ENCODE results near the gene CREB1.

Gene CREB1

DNA sequence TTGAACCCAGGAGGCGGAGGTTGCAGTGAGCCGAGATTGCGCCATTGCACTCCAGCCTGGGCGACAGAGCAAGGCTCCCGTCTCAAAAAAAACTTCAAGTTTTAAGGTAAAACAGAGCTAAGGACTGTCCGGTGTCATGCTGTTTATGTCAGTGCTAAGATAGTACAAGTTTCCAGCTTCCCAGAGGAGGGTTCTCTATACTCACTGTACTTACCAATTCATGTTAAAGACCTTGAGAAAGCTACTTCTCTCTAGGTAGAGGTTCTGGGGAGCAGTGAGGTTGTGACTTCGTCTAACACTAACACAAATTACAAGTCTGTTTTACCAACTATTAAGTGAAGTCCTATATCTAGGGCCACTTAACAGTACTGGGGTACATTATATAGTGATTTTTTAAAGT lies 76.6 kb downstream of the CREB1 start:
- TF ChIP-seq, protein P1, sequence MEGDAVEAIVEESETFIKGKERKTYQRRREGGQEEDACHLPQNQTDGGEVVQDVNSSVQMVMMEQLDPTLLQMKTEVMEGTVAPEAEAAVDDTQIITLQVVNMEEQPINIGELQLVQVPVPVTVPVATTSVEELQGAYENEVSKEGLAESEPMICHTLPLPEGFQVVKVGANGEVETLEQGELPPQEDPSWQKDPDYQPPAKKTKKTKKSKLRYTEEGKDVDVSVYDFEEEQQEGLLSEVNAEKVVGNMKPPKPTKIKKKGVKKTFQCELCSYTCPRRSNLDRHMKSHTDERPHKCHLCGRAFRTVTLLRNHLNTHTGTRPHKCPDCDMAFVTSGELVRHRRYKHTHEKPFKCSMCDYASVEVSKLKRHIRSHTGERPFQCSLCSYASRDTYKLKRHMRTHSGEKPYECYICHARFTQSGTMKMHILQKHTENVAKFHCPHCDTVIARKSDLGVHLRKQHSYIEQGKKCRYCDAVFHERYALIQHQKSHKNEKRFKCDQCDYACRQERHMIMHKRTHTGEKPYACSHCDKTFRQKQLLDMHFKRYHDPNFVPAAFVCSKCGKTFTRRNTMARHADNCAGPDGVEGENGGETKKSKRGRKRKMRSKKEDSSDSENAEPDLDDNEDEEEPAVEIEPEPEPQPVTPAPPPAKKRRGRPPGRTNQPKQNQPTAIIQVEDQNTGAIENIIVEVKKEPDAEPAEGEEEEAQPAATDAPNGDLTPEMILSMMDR (IDR thresholded peaks at IDR 0.05; ENCODE audit: low read depth, low read length), result no peak
- no peak for DNase-seq (ENCODE audit: extremely low read depth, low read depth)

DNA sequence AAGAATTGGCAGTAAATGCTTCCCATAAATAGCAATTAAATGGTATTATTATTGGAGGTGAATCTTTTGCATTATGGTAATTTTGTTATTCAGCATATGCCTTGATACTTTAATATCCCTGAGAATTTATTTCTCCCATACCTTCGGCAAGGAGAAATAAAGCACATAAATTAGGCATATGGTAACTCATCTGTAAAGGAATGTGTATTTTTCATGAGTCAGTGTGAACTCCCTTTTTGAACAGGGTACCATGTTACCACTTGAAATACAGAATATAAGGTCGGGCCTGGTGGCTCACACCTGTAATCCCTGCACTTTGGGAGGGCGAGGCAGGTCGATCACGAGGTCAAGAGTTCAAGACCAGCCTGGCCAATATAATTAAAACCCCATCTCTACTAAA lies 77.1 kb downstream of the CREB1 start:
- TF ChIP-seq, protein P1 (IDR thresholded peaks at IDR 0.05; ENCODE audit: low read depth, low read length), result no peak
- DNase-seq (ENCODE audit: extremely low read depth, low read depth), result no peak

DNA sequence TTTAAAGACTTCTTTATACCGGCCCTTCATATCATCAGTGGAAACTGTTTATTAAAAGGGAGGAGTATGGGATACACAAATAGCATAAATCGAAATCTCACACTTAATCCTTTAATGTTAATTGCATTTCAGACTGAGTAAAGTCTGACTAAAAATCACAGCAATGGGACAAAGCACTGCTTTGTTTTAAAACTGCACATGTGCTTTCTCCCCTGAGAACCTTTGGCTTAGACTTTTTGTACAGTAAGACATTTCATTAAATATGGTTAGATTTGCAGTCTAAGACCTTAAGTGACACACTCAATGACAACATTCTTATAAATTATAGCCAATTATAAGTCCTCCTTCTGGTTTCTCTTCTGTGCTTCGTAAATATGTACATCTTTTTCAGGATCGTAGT lies 83.0 kb downstream of the CREB1 start:
- TF ChIP-seq, protein P1 (IDR thresholded peaks at IDR 0.05; ENCODE audit: low read depth, low read length), result no peak
- no peak for DNase-seq (ENCODE audit: extremely low read depth, low read depth)

- TF ChIP-seq, protein P1 (IDR thresholded peaks at IDR 0.05; ENCODE audit: low read depth, low read length), result no peak
- DNase-seq (ENCODE audit: extremely low read depth, low read depth), result no peak
These were observed 85.1 kb downstream of the CREB1 start for GRCh38 chr2:207614824-207615223.

DNA sequence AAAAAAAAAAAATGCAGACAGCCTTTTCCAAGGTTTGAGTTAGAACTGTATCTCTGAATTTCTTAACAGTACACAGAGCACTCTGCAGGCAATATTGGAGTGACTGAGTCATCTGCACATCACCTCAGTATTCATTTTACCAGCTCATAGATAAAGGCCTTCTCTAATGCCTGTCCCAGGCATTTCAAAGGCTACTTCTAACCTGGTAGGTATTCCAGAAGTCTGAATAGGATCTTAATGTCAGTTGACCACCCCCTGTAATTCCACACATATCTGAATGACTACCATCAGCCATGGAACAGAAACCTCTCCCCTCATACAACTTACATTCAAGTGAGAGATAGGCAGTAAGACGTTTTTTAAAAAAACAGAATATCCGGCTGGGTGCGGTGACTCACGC lies 86.4 kb downstream of the CREB1 start:
- no peak for DNase-seq (ENCODE audit: extremely low read depth, low read depth)
- TF ChIP-seq, protein P1 (IDR thresholded peaks at IDR 0.05; ENCODE audit: low read depth, low read length), result no peak

DNA sequence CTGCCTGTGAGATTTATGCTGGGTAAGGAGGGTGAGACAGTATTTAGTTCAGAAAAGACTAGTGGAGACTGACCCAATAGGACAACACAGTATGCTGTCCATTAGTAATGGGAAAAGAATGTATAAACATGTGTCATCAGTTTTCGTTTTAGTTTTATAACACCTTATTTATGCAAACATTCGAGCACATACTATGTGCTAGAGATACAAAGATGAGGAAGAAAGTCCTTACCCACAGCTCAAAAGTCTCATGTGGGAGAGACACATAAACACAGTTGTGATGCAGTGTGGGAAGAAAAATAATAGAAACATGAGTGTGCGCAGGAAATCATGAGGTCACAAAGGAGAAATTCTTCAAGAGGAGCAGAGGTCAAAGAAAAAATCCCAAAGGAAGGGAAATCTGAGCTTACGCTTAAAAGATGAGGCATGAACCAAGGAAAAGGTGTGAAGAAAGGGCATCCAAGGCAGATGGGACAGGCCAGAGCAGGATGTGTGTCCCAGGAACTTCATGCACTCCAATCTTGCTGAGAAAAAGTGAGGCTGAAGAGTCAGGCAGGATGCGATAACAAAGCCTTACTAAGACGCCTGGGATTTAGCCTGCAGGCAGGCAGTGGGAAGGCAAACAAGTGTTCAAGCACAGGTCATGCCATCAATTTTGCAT lies 87.4 kb downstream of the CREB1 start:
- TF ChIP-seq, protein P1 (IDR thresholded peaks at IDR 0.05; ENCODE audit: low read depth, low read length), result no peak
- no peak for DNase-seq (ENCODE audit: extremely low read depth, low read depth)

GRCh38 chr2:207619764-207620203 lies 90.0 kb downstream of the CREB1 start:
- TF ChIP-seq, protein P1 (IDR thresholded peaks at IDR 0.05; ENCODE audit: low read depth, low read length), result no peak
- DNase-seq (ENCODE audit: extremely low read depth, low read depth), result no peak
